ENCODE results near the gene SLC7A7. TPM values are rescaled to one million over a fixed set of nuclear protein-coding genes. Genes with fewer than 3 reads are reported as not detected.

The SLC7A7 gene
- total and polyA plus RNA-seq, 2 of the 13 experiments (the other 11 are each of a cell fraction or from before 2014, with no cell fraction given) = 0.13 to 0.63 TPM

DNA sequence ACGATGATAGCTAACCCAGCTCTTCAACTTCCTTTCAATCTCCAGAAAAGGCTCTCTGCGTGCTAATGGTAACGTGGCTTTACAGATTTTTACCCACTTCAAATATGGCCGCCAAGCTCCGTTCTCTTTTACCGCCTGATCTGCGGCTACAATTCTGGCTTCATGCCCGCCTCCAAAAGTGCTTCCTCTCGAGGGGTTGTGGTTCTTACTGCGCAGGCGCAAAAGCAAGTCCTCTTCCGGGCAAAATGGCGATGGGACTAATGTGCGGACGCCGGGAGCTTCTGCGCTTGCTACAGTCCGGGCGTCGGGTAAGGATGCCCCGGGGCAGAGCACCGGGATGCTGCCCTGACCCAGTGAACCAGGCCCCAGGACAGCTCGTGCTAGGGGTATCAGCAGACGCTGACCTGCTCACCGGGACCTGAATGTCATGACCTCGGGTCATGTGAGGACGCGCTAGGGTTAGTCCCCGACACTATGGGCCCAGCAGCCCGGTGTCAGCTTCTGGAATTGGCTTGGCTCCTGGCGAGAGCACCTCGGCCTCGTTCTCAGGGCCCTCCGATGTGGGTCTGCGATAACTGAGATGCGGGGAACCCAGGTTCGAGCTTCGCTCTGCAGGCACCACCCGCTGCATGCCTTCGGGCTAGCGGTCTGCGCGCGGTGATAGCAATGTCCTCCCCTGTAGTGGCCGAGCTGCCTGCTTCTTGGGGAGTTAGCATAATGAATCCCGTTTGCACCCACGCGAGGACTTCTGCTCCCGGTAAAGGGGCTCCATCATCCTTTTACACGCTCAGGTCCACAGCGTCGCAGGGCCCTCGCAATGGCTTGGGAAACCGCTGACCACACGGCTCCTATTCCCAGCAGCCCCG is 48.5 kb downstream of the SLC7A7 start, which contains the start of gene OXA1L (continued):
- TF ChIP-seq MAX (IDR thresholded peaks at IDR 0.05) (peak; percentile 95), RARA (CRISPR knock-in tag; IDR thresholded peaks at IDR 0.05) (peak; percentile 59), CTCF (CRISPR knock-in tag; IDR thresholded peaks at IDR 0.05) (peak; percentile 37), RFXAP (CRISPR knock-in tag; IDR thresholded peaks at IDR 0.05; ENCODE audit: borderline replicate concordance) (peak; percentile 86; the same call in 1 of the 2 replicates), JUND (CRISPR knock-in tag; IDR thresholded peaks at IDR 0.05) (no peak), ZNF773 (CRISPR knock-in tag; IDR thresholded peaks at IDR 0.05; ENCODE audit: borderline replicate concordance) (peak; percentile 91), POLR2G (IDR thresholded peaks at IDR 0.05; ENCODE audit: low read depth, low read length) (peak; percentile 99), GATA4 (IDR thresholded peaks at IDR 0.05; ENCODE audit: borderline replicate concordance, low read depth) (peak; percentile 87), ZNF496 (CRISPR knock-in tag; IDR thresholded peaks at IDR 0.05; ENCODE audit: insufficient replicate concordance) (no peak), NCOR1 (IDR thresholded peaks at IDR 0.05; ENCODE audit: borderline replicate concordance, low read length) (peak; percentile 51; the same call in 1 of the 2 replicates), RNF2 (conservative IDR thresholded peaks at IDR 0.05; ENCODE audit: low read depth) (peak; percentile 77), CC2D1A (CRISPR knock-in tag; IDR thresholded peaks at IDR 0.05) (peak; percentile 47; the same call in 1 of the 2 replicates), ZBTB14 (CRISPR knock-in tag; IDR thresholded peaks at IDR 0.05) (peak; percentile 54; the same call in 1 of the 2 replicates), ZNF574 (CRISPR knock-in tag; IDR thresholded peaks at IDR 0.05) (peak; percentile 94), PHF21A (CRISPR knock-in tag; IDR thresholded peaks at IDR 0.05) (peak; percentile 92), ZNF460 (CRISPR knock-in tag; IDR thresholded peaks at IDR 0.05; ENCODE audit: borderline replicate concordance) (no peak; the same call in 1 of the 2 replicates), HOXA5 (CRISPR knock-in tag; IDR thresholded peaks at IDR 0.05) (peak; percentile 85)
- TF ChIP-seq, protein P1, sequence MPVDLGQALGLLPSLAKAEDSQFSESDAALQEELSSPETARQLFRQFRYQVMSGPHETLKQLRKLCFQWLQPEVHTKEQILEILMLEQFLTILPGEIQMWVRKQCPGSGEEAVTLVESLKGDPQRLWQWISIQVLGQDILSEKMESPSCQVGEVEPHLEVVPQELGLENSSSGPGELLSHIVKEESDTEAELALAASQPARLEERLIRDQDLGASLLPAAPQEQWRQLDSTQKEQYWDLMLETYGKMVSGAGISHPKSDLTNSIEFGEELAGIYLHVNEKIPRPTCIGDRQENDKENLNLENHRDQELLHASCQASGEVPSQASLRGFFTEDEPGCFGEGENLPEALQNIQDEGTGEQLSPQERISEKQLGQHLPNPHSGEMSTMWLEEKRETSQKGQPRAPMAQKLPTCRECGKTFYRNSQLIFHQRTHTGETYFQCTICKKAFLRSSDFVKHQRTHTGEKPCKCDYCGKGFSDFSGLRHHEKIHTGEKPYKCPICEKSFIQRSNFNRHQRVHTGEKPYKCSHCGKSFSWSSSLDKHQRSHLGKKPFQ (CRISPR knock-in tag; IDR thresholded peaks at IDR 0.05; ENCODE audit: insufficient replicate concordance) = peak; percentile 98

Data from HepG2 (cell line).